K562 (cell line): ENCODE results near the gene SCAMP1. TPM values are rescaled to one million over a fixed set of nuclear protein-coding genes. Genes with fewer than 3 reads are reported as not detected.

ENCODE experiments used
- ATAC-seq: fragments of 200-7000 bp; cut with Tn5 transposase; 3 replicates; pipeline ENCODE4 v1.9.1; 2020; ENCODE audit warnings: moderate library complexity
- Bru-seq: library from RNA; stranded (reverse); fragments of 400-500 nt; gene quantifications from one replicate; lab custom pipeline; 2021; lab: Mats Ljungman, UMichigan
- BruChase-seq, 2 experiments: library from RNA; stranded (reverse); fragments of 400-500 nt; gene quantifications; one replicate each; lab custom pipeline; 2021; lab: Mats Ljungman, UMichigan
- BruUV-seq: library from RNA; stranded (reverse); fragments of 400-500 nt; replicated peaks from 2 replicates; lab custom pipeline; 2021; lab: Mats Ljungman, UMichigan
- CTCF ChIA-PET: fragments of 300-600 bp; formaldehyde crosslinking; extraction: SDS; loops from one replicate; lab custom pipeline; 2021; ENCODE audit warnings: low intra/inter-chr PET ratio; lab: Yijun Ruan, JAX
- POLR2A ChIA-PET: fragments of 300-600, 350-650 bp; sonication (Branson Sonifier 250); formaldehyde crosslinking; extraction: SDS; loops from one replicate; lab custom pipeline; 2021; ENCODE audit warnings: antibody characterized with exemption, inconsistent platforms; lab: Yijun Ruan, JAX
- DNase-seq, 4 experiments: peaks; one replicate each; pipeline versions ENCODE4 v3.0.0 to v3.0.0-alpha.2; 2011 to 2018; ENCODE audit warnings: low spot score in 3 of 4, mixed read lengths in 3 of 4; ENCODE audit errors: extremely low read depth in 1 of 4
- FAIRE-seq: peaks from 2 replicates; lab custom pipeline; 2011; peaks lifted over from hg19 to GRCh38; lab: Jason Lieb, UNC
- H2AFZ ChIP-seq: 2 replicates; pipeline ENCODE4 v1.6.0; 2011; ENCODE audit warnings: low read depth, low read length, control low read depth, inconsistent platforms
- H3K27ac ChIP-seq: fragments of 200-600 bp; 3 replicates; pipeline ENCODE4 v1.8.0; 2011; ENCODE audit warnings: low read depth, mild to moderate bottlenecking, control low read depth, inconsistent platforms, low read length, moderate library complexity, mixed read lengths; ENCODE audit errors: extremely low read depth
- H3K27me3 ChIP-seq, 2 experiments: fragments of 300-600 bp in 1 of 2; 2 replicates in 1 of 2; 3 replicates in 1 of 2; pipeline versions ENCODE4 v1.6.0 to v1.8.0; 2011; ENCODE audit warnings: inconsistent platforms in 2 of 2, low read length in 2 of 2, mild to moderate bottlenecking in 1 of 2, mixed read lengths in 1 of 2, moderate library complexity in 1 of 2; ENCODE audit not compliant: control insufficient read depth in 2 of 2, insufficient read depth in 2 of 2
- H3K36me3 ChIP-seq: fragments of 300-600 bp; 3 replicates; pipeline ENCODE4 v1.8.0; 2011; ENCODE audit warnings: mild to moderate bottlenecking, low read length, inconsistent platforms; ENCODE audit not compliant: control insufficient read depth, insufficient read depth
- H3K4me1 ChIP-seq, 2 experiments: fragments of 200-600 bp in 1 of 2; replicated peaks in 1 of 2; 2 replicates in 1 of 2; 3 replicates in 1 of 2; pipeline versions ENCODE4 v1.5.1 to v1.8.0; 2011; ENCODE audit warnings: inconsistent platforms in 2 of 2, low read length in 2 of 2, mild to moderate bottlenecking in 1 of 2, mixed read lengths in 1 of 2, moderate library complexity in 1 of 2; ENCODE audit not compliant: control insufficient read depth in 2 of 2, insufficient read depth in 2 of 2
- H3K4me2 ChIP-seq: 2 replicates; pipeline ENCODE4 v1.6.1; 2011; ENCODE audit warnings: low read length, control low read depth, inconsistent platforms, mixed read lengths; ENCODE audit not compliant: insufficient read depth
- H3K4me3 ChIP-seq: fragments of 200-600 bp; sonication (generic), shearing (Covaris generic); 2 replicates; pipeline ENCODE4 v1.5.1; 2016; ENCODE audit warnings: control low read depth, inconsistent platforms
- H3K79me2 ChIP-seq: fragments of 200-600 bp; 3 replicates; pipeline ENCODE4 v1.8.0; 2011; ENCODE audit warnings: low read length, inconsistent platforms; ENCODE audit not compliant: control insufficient read depth, insufficient read depth
- H3K9ac ChIP-seq, 2 experiments: 2 replicates each; pipeline versions ENCODE4 v1.6.0 to v1.6.1; 2011; ENCODE audit warnings: low read depth in 2 of 2, low read length in 2 of 2, control low read depth in 1 of 2, inconsistent platforms in 1 of 2, mild to moderate bottlenecking in 1 of 2, mixed read lengths in 1 of 2; ENCODE audit not compliant: insufficient read depth in 1 of 2
- H3K9me1 ChIP-seq: one replicate; pipeline ENCODE4 v1.6.0; 2011; ENCODE audit warnings: inconsistent platforms, mild to moderate bottlenecking, low read length, moderate library complexity; ENCODE audit not compliant: control insufficient read depth, insufficient read depth
- H3K9me3 ChIP-seq: replicated peaks from 2 replicates; pipeline ENCODE4 v1.5.1; 2011; ENCODE audit warnings: low read depth, low read length, inconsistent platforms; ENCODE audit not compliant: control insufficient read depth, insufficient read depth
- H4K20me1 ChIP-seq: replicated peaks from 2 replicates; pipeline ENCODE4 v1.6.1; 2011; ENCODE audit warnings: low read length, inconsistent platforms, mixed read lengths; ENCODE audit not compliant: control insufficient read depth, insufficient read depth
- C11orf30 ChIP-seq: fragments of 450-650 bp; IDR thresholded peaks from 2 replicates; pipeline ENCODE4 v1.6.1; 2016; ENCODE audit warnings: low read depth, mild to moderate bottlenecking
- GATAD2B ChIP-seq: fragments of 450-650 bp; IDR thresholded peaks from 2 replicates; pipeline ENCODE4 v1.6.1; 2017; ENCODE audit warnings: mild to moderate bottlenecking, borderline replicate concordance
- HDAC2 ChIP-seq: fragments of 450-650 bp; IDR thresholded peaks from 2 replicates; pipeline ENCODE4 v1.6.1; 2016; ENCODE audit warnings: mild to moderate bottlenecking
- HNRNPUL1 ChIP-seq: fragments of 200-400 bp; formaldehyde crosslinking; IDR thresholded peaks from 2 replicates; pipeline ENCODE4 v1.6.1; 2017; ENCODE audit warnings: low read length
- KDM4B ChIP-seq, 2 experiments: fragments of 450-650 bp in 1 of 2; sonication (generic) in 1 of 2; IDR thresholded peaks; 2 replicates each; pipeline ENCODE4 v1.6.1; 2016 to 2017; ENCODE audit warnings: borderline replicate concordance in 2 of 2, antibody characterized with exemption in 1 of 2, low read depth in 1 of 2, mild to moderate bottlenecking in 1 of 2
- RBM14 ChIP-seq: fragments of 200-400 bp; formaldehyde crosslinking; IDR thresholded peaks from 2 replicates; pipeline ENCODE4 v1.6.1; 2018; ENCODE audit warnings: low read depth, mild to moderate bottlenecking, low read length, moderate library complexity, borderline replicate concordance; ENCODE audit not compliant: insufficient read depth
- SIN3B ChIP-seq: fragments of 450-650 bp; IDR thresholded peaks from 2 replicates; pipeline ENCODE4 v1.6.1; 2017; ENCODE audit warnings: low read depth, mild to moderate bottlenecking, moderate library complexity
- SMARCC2 ChIP-seq: fragments of 450-650 bp; IDR thresholded peaks from 2 replicates; pipeline ENCODE4 v1.6.1; 2017; ENCODE audit warnings: antibody characterized with exemption, moderate library complexity, mild to moderate bottlenecking, low read depth
- TAF15 ChIP-seq: fragments of 200-400 bp; formaldehyde crosslinking; IDR thresholded peaks from 2 replicates; pipeline ENCODE4 v1.6.1; 2017; ENCODE audit warnings: mild to moderate bottlenecking, low read depth, low read length, moderate library complexity
- THRAP3 ChIP-seq: fragments of 450-650 bp; IDR thresholded peaks from 2 replicates; pipeline ENCODE4 v1.6.1; 2016; ENCODE audit warnings: mild to moderate bottlenecking, inconsistent platforms, borderline replicate concordance
- WGBS: fragments of 100-300 bp; shearing (Covaris generic); methylation state at CpG from one replicate; pipeline ENCODE4 v1.1.6; 2016; ENCODE audit warnings: low coverage, mixed read lengths; ENCODE audit not compliant: insufficient coverage; ENCODE audit errors: missing lambda C conversion rate; 5-methylcytosine and 5-hydroxymethylcytosine counted together
- in situ Hi-C: fragments of 300-500 bp; cut with MboI; formaldehyde crosslinking; loops from 4 replicates; pipeline ENCODE4 v1.15.0; 2018; ENCODE audit warnings: inconsistent platforms, mixed read lengths
- intact Hi-C: fragments of 100-400 bp; cut with micrococcal nuclease; formaldehyde crosslinking; loops from 2 replicates; pipeline ENCODE4 v1.14.2; 2022
- long read RNA-seq, 3 experiments: library from polyadenylated mRNA in 2 of 3; library from RNA in 1 of 3; unstranded in 2 of 3; stranded (forward) in 1 of 3; transcript quantifications; one replicate each; pipeline ENCODE4 v2.0.0, GENCODE V29; 2019 to 2022
- polyA minus RNA-seq, 3 experiments: library from RNA; depleted of rRNA, polyadenylated mRNA; stranded (reverse); fragments of >200 nt; gene quantifications; 2 replicates each; pipeline ENCODE4 v1.2.3, GENCODE V29; 2011
- polyA plus RNA-seq, 8 experiments: library from polyadenylated mRNA; depleted of rRNA in 4 of 8; stranded (reverse) in 5 of 8; unstranded in 3 of 8; fragments of >200 nt; fragmentation: Nextera tagmentation in 2 of 8; fragmentation: Illumina TruSeq in 1 of 8; extraction: Ambion mirVana in 2 of 8; extraction: Trizol in 1 of 8; gene quantifications; 2 replicates each; pipeline versions ENCODE4 v1.2.1 to v1.2.3, GENCODE V29; 2011 to 2014; ENCODE audit warnings: inconsistent platforms in 1 of 8, missing spikeins in 1 of 8
- total RNA-seq, 7 experiments: library from RNA; depleted of rRNA in 6 of 7; stranded (reverse); fragments of >200 nt in 6 of 7; fragmentation: Illumina TruSeq in 2 of 7; extraction: Trizol in 2 of 7; gene quantifications; 2 replicates each; pipeline versions ENCODE4 v1.2.1 to v1.2.3, GENCODE V29; 2011 to 2021; ENCODE audit warnings: low replicate concordance in 1 of 7
- TF ChIP-seq, protein P1 (sequence below): fragments of 450-650 bp; formaldehyde crosslinking; IDR thresholded peaks from 2 replicates; pipeline ENCODE4 v1.4.0; 2020; ENCODE audit warnings: mild to moderate bottlenecking, moderate library complexity

SCAMP1 gene
- total RNA-seq (2011; cell fraction: chromatin; rRNA removed; ENCODE audit: low replicate concordance) = 18.2 and 21.2 TPM in 2 replicates
- 12.0 and 12.8 TPM in 2 replicates for total RNA-seq (2011; cell fraction: nucleolus; rRNA removed)
- total RNA-seq (2011; cell fraction: nucleoplasm; rRNA removed) = 18.8 and 24.8 TPM in 2 replicates
- total RNA-seq (2014; rRNA removed) = 8.8 and 13.0 TPM in 2 replicates
- total RNA-seq (2014; rRNA removed; fragmentation: Illumina TruSeq; extraction: Trizol) = 23.9 and 26.3 TPM in 2 replicates
- 14.9 and 17.8 TPM in 2 replicates for total RNA-seq (2015; rRNA removed; fragmentation: Illumina TruSeq; extraction: Trizol)
- total RNA-seq (2021) = 22.5 and 24.5 TPM in 2 replicates
- polyA plus RNA-seq (2011; rRNA removed) = 17.8 and 22.1 TPM in 2 replicates
- polyA plus RNA-seq (2011; cell fraction: cytosol; rRNA removed) = 6.5 and 12.3 TPM in 2 replicates
- polyA plus RNA-seq (2011; cell fraction: nucleus; rRNA removed) = 5.9 and 9.5 TPM in 2 replicates
- polyA plus RNA-seq (2012) = 10.6 and 13.4 TPM in 2 replicates
- 13.2 and 13.8 TPM in 2 replicates for polyA plus RNA-seq (2014; fragmentation: Illumina TruSeq; extraction: Trizol)
- 10 to 100 TPM; 13.2 to 13.6 TPM for polyA plus RNA-seq (2014; fragmentation: Nextera tagmentation; extraction: Ambion mirVana)
- polyA plus RNA-seq (2014; rRNA removed) = 5.4 and 5.7 TPM in 2 replicates
- polyA minus RNA-seq (2011; rRNA and poly(A)+ RNA removed) = 52.9 and 60.4 TPM in 2 replicates
- polyA minus RNA-seq (2011; cell fraction: cytosol; rRNA and poly(A)+ RNA removed) = 19.8 and 22.7 TPM in 2 replicates
- 10.2 and 19.0 TPM in 2 replicates for polyA minus RNA-seq (2011; cell fraction: nucleus; rRNA and poly(A)+ RNA removed)
- percentile 74 among the genes with signal in this experiment for Bru-seq, nascent RNA
- BruChase-seq, experiment 1, labeled RNA remaining after a 2-hour chase = percentile 72 among the genes with signal in this experiment
- percentile 69 among the genes with signal in this experiment for BruChase-seq, experiment 2, labeled RNA remaining after a 6-hour chase
- long read RNA-seq, experiment 1, full-length matches to known transcripts = 69 of 109 reads
- long read RNA-seq, experiment 1, partial matches to known transcripts = 2 of 109 reads
- long read RNA-seq, experiment 1, other reads (novel, unspliced or antisense) = 38 of 109 reads
- long read RNA-seq, experiment 2, partial matches to known transcripts = 0 of 7 reads
- long read RNA-seq, experiment 2, other reads (novel, unspliced or antisense) = 7 of 7 reads
- long read RNA-seq, experiment 3, full-length matches to known transcripts = 8 of 16 reads
- long read RNA-seq, experiment 3, partial matches to known transcripts = 0 of 16 reads
- long read RNA-seq, experiment 3, other reads (novel, unspliced or antisense) = 8 of 16 reads

DNA sequence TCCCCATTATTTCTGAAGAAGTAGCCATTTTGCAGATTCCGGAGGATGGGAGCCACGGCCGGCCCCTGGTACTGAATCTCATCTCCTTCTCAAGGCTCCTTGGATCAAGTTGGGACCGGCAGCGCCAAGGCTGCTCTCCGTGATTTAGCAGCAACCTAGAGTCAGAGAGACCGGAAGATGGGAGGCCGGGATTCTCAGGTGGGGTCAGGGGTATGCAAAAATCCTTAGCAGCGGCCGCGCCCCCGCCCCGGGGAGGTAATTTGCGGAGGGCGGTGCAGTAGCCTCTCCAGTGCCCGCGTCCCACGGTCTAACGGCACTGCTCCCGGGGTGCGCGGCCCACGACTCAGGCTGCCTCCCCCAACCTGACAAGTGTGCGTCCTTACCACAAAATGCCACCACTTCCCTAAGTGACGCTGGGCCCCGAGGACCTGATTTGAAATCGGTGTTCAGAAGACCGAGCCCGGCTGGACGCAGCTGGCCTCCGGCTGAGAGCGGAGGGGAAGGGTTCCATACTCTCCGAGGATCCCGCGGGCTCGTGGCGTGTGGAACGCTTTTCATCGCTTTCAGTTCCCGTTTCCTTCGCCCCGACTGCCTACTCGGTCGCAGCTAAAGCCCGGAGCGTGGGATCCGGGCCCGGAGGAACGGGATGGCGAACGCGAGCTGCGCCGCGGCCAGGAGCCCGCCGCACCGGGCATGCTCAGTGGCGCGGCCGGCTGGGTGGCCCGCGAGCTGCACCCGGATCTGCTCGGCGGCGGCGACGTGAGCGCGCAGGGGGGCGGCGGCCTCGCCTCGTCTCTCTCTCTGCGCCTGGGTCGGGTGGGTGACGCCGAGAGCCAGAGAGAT lies at the start of gene SCAMP1:
TSS of gene SCAMP1 (plus strand) at position 787 of the 843 bp plus-strand sequence. CDS start at position 842, 55 bp downstream.
- H4K20me1 ChIP-seq = no peaks in the 10 kb centered on the region
- 1% methylated on average over 79 of the region's 79 CpGs for WGBS
- peaks cover 54% of the 10 kb centered on the region for H3K79me2 ChIP-seq
- POLR2A ChIA-PET = interaction anchor here (0.5 to 2.2 kb wide), 11 partner anchors 9 to 263 kb away, joined by 3 to 14 read pairs (median 3); partner anchors contain the start of gene AP3B1
- CTCF ChIA-PET = interaction anchor here (0.8 to 1.2 kb wide), 2 partner anchors 66 to 195 kb away, joined by 3 read pairs; no protein-coding TSS in a partner anchor
- peak within 1 kb of the TSS; percentile 86 for H3K4me3 ChIP-seq
- FAIRE-seq (peak; percentile 75), DNase-seq (peak; percentile 92 to 94 (median 93)), ATAC-seq (peak; percentile 96)
- peak within 1 kb of the TSS; percentile 88 for H3K27ac ChIP-seq
- no peaks in the 10 kb centered on the region for H3K9me1 ChIP-seq
- H2AFZ ChIP-seq = peak within 1 kb of the TSS; percentile 95
- peaks cover 10 to 19% of the 10 kb centered on the region in 2 experiments; a peak in 4 of 5 replicates for H3K4me1 ChIP-seq
- H3K9ac ChIP-seq = peak within 1 kb of the TSS; percentile 83 to 97
- in situ Hi-C loops (loop anchor here (5.0 kb wide), 1 partner anchor 68 kb away; the partner anchor contains the start of gene AP3B1), intact Hi-C loops (loop anchor here (1.0 to 5.0 kb wide), 3 partner anchors 38 to 172 kb away; partner anchors contain the start of gene AP3B1)
- BruUV-seq = TSS peak; percentile 68
- peaks cover 17% of the 10 kb centered on the region; the same call in 2 of the 3 replicates for H3K36me3 ChIP-seq
- H3K9me3 ChIP-seq = no peaks in the 10 kb centered on the region
- peak within 1 kb of the TSS; percentile 88 for H3K4me2 ChIP-seq
- no peaks in the 10 kb centered on the region for H3K27me3 ChIP-seq
- TF ChIP-seq RBM14 (0 out of 2 replicates have a peak, but pooled peaks have one; percentile 54), KDM4B (IDR thresholded peaks at IDR 0.05; ENCODE audit: borderline replicate concordance in 2 of 2, low read depth in 1 of 2) (0 out of 4 replicates have a peak, but pooled peaks of 1 of the 2 experiments have one; percentile 32), SIN3B (peak; percentile 38), HDAC2 (peak; percentile 43; the same call in 1 of the 2 replicates), GATAD2B (peak; percentile 83; the same call in 1 of the 2 replicates), TAF15 (no peak), THRAP3 (no peak), HNRNPUL1 (no peak), C11orf30 (no peak), SMARCC2 (no peak)
- TF ChIP-seq, protein P1, sequence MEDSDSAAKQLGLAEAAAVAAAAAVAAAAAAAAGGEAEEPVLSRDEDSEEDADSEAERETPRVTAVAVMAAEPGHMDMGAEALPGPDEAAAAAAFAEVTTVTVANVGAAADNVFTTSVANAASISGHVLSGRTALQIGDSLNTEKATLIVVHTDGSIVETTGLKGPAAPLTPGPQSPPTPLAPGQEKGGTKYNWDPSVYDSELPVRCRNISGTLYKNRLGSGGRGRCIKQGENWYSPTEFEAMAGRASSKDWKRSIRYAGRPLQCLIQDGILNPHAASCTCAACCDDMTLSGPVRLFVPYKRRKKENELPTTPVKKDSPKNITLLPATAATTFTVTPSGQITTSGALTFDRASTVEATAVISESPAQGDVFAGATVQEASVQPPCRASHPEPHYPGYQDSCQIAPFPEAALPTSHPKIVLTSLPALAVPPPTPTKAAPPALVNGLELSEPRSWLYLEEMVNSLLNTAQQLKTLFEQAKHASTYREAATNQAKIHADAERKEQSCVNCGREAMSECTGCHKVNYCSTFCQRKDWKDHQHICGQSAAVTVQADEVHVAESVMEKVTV (CRISPR knock-in tag) = no peak
